Measurements from ENCODE around the gene TTC27. TPM values are rescaled to one million over a fixed set of nuclear protein-coding genes. Genes with fewer than 3 reads are reported as not detected.

TTC27 gene
- total RNA-seq, 1 experiment from 2014 or later: 11.8 TPM

GRCh38 chr2:32755666-32756065 is 127.8 kb downstream of the TTC27 start:
- DNase-seq (ENCODE audit: low spot score): no peak

GRCh38 chr2:32756074-32756727 is 128.4 kb downstream of the TTC27 start:
- DNase-seq (ENCODE audit: low spot score): no peak

GRCh38 chr2:32758232-32758631 is 130.4 kb downstream of the TTC27 start:
- no peak for DNase-seq (ENCODE audit: low spot score)

- DNase-seq (ENCODE audit: low spot score): no peak
These were observed 132.8 kb downstream of the TTC27 start for GRCh38 chr2:32760628-32761027.

GRCh38 chr2:32768387-32769174 is 140.7 kb downstream of the TTC27 start:
- no peak for DNase-seq (ENCODE audit: low spot score)

- DNase-seq (ENCODE audit: low spot score): no peak
These were observed 142.5 kb downstream of the TTC27 start for GRCh38 chr2:32770360-32770759.

- DNase-seq (ENCODE audit: low spot score): peak; percentile 29
These were observed 145.0 kb downstream of the TTC27 start for GRCh38 chr2:32772638-32773447.

GRCh38 chr2:32773448-32773808 is 145.6 kb downstream of the TTC27 start:
- no peak for DNase-seq (ENCODE audit: low spot score)

GRCh38 chr2:32775954-32776353 is 148.1 kb downstream of the TTC27 start:
- no peak for DNase-seq (ENCODE audit: low spot score)

GRCh38 chr2:32777714-32778113 is 149.9 kb downstream of the TTC27 start:
- DNase-seq (ENCODE audit: low spot score): no peak

- no peak for DNase-seq (ENCODE audit: low spot score)
These were observed 153.1 kb downstream of the TTC27 start for GRCh38 chr2:32780961-32781360.

- DNase-seq (ENCODE audit: low spot score): no peak
These were observed 155.6 kb downstream of the TTC27 start for GRCh38 chr2:32783469-32783868.

- no peak for DNase-seq (ENCODE audit: low spot score)
These were observed 156.1 kb downstream of the TTC27 start for GRCh38 chr2:32783933-32784332.

GRCh38 chr2:32787207-32787606 is 159.4 kb downstream of the TTC27 start:
- DNase-seq (ENCODE audit: low spot score): no peak

- DNase-seq (ENCODE audit: low spot score): no peak
These were observed 160.3 kb downstream of the TTC27 start for GRCh38 chr2:32788114-32788513.

- no peak for DNase-seq (ENCODE audit: low spot score)
These were observed 164.6 kb downstream of the TTC27 start for GRCh38 chr2:32792416-32792815.

GRCh38 chr2:32798829-32799228 is 171.0 kb downstream of the TTC27 start:
- no peak for DNase-seq (ENCODE audit: low spot score)

GRCh38 chr2:32801741-32802140 is 173.9 kb downstream of the TTC27 start:
- DNase-seq (ENCODE audit: low spot score): no peak

- no peak for DNase-seq (ENCODE audit: low spot score)
These were observed 175.0 kb downstream of the TTC27 start for GRCh38 chr2:32802877-32803276.

- no peak for DNase-seq (ENCODE audit: low spot score)
These were observed 176.4 kb downstream of the TTC27 start for GRCh38 chr2:32804205-32804604.

- no peak for DNase-seq (ENCODE audit: low spot score)
These were observed 177.6 kb downstream of the TTC27 start for GRCh38 chr2:32805104-32806095.
